Liver (tissue), 3 donors: ENCODE data around the gene IFNGR2.

Source experiments
- EGR1 ChIP-seq, 2 donors: IDR thresholded peaks; 2 replicates each; pipeline ENCODE4 v1.6.1; 2016 to 2018; ENCODE audit warnings: antibody characterized with exemption in 2 of 2, low read depth in 2 of 2
- FOXA1 ChIP-seq: IDR thresholded peaks from 2 replicates; pipeline ENCODE4 v1.6.1; 2016; ENCODE audit warnings: antibody characterized with exemption
- GABPA ChIP-seq, 2 donors: IDR thresholded peaks in 1 of 2; conservative IDR thresholded peaks in 1 of 2; 2 replicates each; pipeline ENCODE4 v1.6.1; 2016; ENCODE audit warnings: antibody characterized with exemption in 2 of 2, mild to moderate bottlenecking in 1 of 2, moderate library complexity in 1 of 2
- JUND ChIP-seq, 2 donors: IDR thresholded peaks; 2 replicates each; pipeline ENCODE4 v1.6.1; 2016; ENCODE audit warnings: antibody characterized with exemption in 2 of 2
- RAD21 ChIP-seq, 2 donors: IDR thresholded peaks; 2 replicates each; pipeline ENCODE4 v1.6.1; 2016; ENCODE audit warnings: antibody characterized with exemption in 2 of 2, mild to moderate bottlenecking in 2 of 2
- SP1 ChIP-seq: IDR thresholded peaks from 2 replicates; pipeline ENCODE4 v1.6.1; 2018; ENCODE audit warnings: antibody characterized with exemption, mild to moderate bottlenecking
- TAF1 ChIP-seq: conservative IDR thresholded peaks from 2 replicates; pipeline ENCODE4 v1.6.1; 2016; ENCODE audit warnings: antibody characterized with exemption, mild to moderate bottlenecking
- YY1 ChIP-seq: IDR thresholded peaks from 2 replicates; pipeline ENCODE4 v1.6.1; 2016; ENCODE audit warnings: antibody characterized with exemption, mild to moderate bottlenecking
- TF ChIP-seq, protein P1 (sequence below): IDR thresholded peaks from 2 replicates; pipeline ENCODE4 v1.6.1; 2016; ENCODE audit warnings: antibody characterized with exemption
- TF ChIP-seq, protein P2 (sequence below): IDR thresholded peaks from 2 replicates; pipeline ENCODE4 v1.6.1; 2016; ENCODE audit warnings: antibody characterized with exemption
- TF ChIP-seq, protein P3 (sequence below): fragments of 150-350 bp; IDR thresholded peaks from 2 replicates; pipeline ENCODE4 v1.5.1; 2017; ENCODE audit warnings: improper control_type of control experiment, low read depth, low read length; ENCODE audit not compliant: missing input control
- TF ChIP-seq, protein P4 (sequence below): IDR thresholded peaks from 2 replicates; pipeline ENCODE4 v1.6.1; 2016; ENCODE audit warnings: antibody characterized with exemption, mild to moderate bottlenecking
- TF ChIP-seq, protein P5 (sequence below): IDR thresholded peaks from 2 replicates; pipeline ENCODE4 v1.6.1; 2016; ENCODE audit warnings: antibody characterized with exemption
- donor health status: healthy.
- donor health status: healthy.

DNA sequence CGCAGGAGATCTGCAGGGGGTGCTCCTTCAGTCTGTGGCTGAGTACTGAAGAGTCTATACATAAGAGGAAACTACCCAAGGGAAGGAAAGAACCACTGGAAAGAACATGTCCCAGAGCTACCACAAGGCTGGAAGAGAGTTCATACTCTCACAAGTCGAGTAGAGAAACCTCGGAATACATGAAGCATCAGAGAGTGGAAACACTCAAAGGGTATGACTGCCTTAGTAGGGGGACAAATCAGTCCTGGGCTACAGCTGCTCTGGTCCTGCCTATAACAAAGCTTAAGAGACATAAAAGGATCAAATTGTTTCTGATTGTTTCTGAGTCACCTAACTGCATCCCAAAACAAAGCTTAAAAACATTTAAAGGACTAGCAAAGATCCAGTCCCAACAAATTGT, 49.1 kb downstream of the IFNGR2 start:
- TF ChIP-seq, protein P1, sequence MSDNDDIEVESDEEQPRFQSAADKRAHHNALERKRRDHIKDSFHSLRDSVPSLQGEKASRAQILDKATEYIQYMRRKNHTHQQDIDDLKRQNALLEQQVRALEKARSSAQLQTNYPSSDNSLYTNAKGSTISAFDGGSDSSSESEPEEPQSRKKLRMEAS, result no peak
- TF ChIP-seq, protein P2, sequence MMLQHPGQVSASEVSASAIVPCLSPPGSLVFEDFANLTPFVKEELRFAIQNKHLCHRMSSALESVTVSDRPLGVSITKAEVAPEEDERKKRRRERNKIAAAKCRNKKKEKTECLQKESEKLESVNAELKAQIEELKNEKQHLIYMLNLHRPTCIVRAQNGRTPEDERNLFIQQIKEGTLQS, result no peak
- TF ChIP-seq, protein P3, sequence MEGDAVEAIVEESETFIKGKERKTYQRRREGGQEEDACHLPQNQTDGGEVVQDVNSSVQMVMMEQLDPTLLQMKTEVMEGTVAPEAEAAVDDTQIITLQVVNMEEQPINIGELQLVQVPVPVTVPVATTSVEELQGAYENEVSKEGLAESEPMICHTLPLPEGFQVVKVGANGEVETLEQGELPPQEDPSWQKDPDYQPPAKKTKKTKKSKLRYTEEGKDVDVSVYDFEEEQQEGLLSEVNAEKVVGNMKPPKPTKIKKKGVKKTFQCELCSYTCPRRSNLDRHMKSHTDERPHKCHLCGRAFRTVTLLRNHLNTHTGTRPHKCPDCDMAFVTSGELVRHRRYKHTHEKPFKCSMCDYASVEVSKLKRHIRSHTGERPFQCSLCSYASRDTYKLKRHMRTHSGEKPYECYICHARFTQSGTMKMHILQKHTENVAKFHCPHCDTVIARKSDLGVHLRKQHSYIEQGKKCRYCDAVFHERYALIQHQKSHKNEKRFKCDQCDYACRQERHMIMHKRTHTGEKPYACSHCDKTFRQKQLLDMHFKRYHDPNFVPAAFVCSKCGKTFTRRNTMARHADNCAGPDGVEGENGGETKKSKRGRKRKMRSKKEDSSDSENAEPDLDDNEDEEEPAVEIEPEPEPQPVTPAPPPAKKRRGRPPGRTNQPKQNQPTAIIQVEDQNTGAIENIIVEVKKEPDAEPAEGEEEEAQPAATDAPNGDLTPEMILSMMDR, result no peak
- TF ChIP-seq, protein P4, sequence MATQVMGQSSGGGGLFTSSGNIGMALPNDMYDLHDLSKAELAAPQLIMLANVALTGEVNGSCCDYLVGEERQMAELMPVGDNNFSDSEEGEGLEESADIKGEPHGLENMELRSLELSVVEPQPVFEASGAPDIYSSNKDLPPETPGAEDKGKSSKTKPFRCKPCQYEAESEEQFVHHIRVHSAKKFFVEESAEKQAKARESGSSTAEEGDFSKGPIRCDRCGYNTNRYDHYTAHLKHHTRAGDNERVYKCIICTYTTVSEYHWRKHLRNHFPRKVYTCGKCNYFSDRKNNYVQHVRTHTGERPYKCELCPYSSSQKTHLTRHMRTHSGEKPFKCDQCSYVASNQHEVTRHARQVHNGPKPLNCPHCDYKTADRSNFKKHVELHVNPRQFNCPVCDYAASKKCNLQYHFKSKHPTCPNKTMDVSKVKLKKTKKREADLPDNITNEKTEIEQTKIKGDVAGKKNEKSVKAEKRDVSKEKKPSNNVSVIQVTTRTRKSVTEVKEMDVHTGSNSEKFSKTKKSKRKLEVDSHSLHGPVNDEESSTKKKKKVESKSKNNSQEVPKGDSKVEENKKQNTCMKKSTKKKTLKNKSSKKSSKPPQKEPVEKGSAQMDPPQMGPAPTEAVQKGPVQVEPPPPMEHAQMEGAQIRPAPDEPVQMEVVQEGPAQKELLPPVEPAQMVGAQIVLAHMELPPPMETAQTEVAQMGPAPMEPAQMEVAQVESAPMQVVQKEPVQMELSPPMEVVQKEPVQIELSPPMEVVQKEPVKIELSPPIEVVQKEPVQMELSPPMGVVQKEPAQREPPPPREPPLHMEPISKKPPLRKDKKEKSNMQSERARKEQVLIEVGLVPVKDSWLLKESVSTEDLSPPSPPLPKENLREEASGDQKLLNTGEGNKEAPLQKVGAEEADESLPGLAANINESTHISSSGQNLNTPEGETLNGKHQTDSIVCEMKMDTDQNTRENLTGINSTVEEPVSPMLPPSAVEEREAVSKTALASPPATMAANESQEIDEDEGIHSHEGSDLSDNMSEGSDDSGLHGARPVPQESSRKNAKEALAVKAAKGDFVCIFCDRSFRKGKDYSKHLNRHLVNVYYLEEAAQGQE, result no peak
- TF ChIP-seq TAF1, result no peak
- TF ChIP-seq SP1, result no peak
- TF ChIP-seq YY1, result no peak
- no peak for TF ChIP-seq GABPA (IDR thresholded peaks at IDR 0.05 in 1 of 2, conservative IDR thresholded peaks at IDR 0.05 in 1 of 2)
- TF ChIP-seq FOXA1, result no peak
- no peak for TF ChIP-seq RAD21 (IDR thresholded peaks at IDR 0.05)
- no peak for TF ChIP-seq EGR1 (IDR thresholded peaks at IDR 0.05; ENCODE audit: low read depth in 2 of 2)
- no peak for TF ChIP-seq JUND (IDR thresholded peaks at IDR 0.05)
- TF ChIP-seq, protein P5, sequence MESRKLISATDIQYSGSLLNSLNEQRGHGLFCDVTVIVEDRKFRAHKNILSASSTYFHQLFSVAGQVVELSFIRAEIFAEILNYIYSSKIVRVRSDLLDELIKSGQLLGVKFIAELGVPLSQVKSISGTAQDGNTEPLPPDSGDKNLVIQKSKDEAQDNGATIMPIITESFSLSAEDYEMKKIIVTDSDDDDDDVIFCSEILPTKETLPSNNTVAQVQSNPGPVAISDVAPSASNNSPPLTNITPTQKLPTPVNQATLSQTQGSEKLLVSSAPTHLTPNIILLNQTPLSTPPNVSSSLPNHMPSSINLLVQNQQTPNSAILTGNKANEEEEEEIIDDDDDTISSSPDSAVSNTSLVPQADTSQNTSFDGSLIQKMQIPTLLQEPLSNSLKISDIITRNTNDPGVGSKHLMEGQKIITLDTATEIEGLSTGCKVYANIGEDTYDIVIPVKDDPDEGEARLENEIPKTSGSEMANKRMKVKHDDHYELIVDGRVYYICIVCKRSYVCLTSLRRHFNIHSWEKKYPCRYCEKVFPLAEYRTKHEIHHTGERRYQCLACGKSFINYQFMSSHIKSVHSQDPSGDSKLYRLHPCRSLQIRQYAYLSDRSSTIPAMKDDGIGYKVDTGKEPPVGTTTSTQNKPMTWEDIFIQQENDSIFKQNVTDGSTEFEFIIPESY, result no peak
